ENCODE measurements around the gene NDUFB10.
A peak's percentile ranks its signal among the peaks of the same experiment; 100 is the strongest.
"Not testable (repeated sequence)": the region's sequence is repeated elsewhere in the genome, so short reads cannot be mapped to it uniquely, and the experiment has no call there.

NDUFB10 gene

GRCh38 chr16:1946495-1947368, 12.6 kb upstream of the NDUFB10 start:
- no peak for DNase-seq (ENCODE audit: low spot score)

GRCh38 chr16:1947369-1947670, 12.0 kb upstream of the NDUFB10 start:
- no peak for DNase-seq (ENCODE audit: low spot score)

- no peak for DNase-seq (ENCODE audit: low spot score)
Observed at GRCh38 chr16:1949507-1949906, 9.8 kb upstream of the NDUFB10 start.

GRCh38 chr16:1950047-1950446, 9.3 kb upstream of the NDUFB10 start:
- no peak for DNase-seq (ENCODE audit: low spot score)

GRCh38 chr16:1950559-1950958, 8.8 kb upstream of the NDUFB10 start:
- DNase-seq (ENCODE audit: low spot score), result no peak

GRCh38 chr16:1953734-1954133, 5.6 kb upstream of the NDUFB10 start:
- no peak for DNase-seq (ENCODE audit: low spot score)

- not testable (repeated sequence) for DNase-seq (ENCODE audit: low spot score)
Observed at GRCh38 chr16:1957434-1958142, 1.8 kb upstream of the NDUFB10 start.

- not testable (repeated sequence) for DNase-seq (ENCODE audit: low spot score)
Observed at GRCh38 chr16:1958143-1958491, 1.2 kb upstream of the NDUFB10 start.

- DNase-seq (ENCODE audit: low spot score), result no peak
Observed at GRCh38 chr16:1958715-1959268, 546 bp upstream of the NDUFB10 start.

GRCh38 chr16:1960665-1961630, 1.6 kb downstream of the NDUFB10 start:
- DNase-seq (ENCODE audit: low spot score), result no peak

GRCh38 chr16:1961651-1962067, 2.3 kb downstream of the NDUFB10 start:
- no peak for DNase-seq (ENCODE audit: low spot score)

GRCh38 chr16:1962161-1963153, 3.1 kb downstream of the NDUFB10 start:
- not testable (repeated sequence) for DNase-seq (ENCODE audit: low spot score)

- DNase-seq (ENCODE audit: low spot score), result no peak
Observed at GRCh38 chr16:1963806-1964505, 4.6 kb downstream of the NDUFB10 start.

- DNase-seq (ENCODE audit: low spot score), result peak; percentile 100
Observed at GRCh38 chr16:1964506-1965395, 5.4 kb downstream of the NDUFB10 start, which contains the start of gene RPS2. Gene RPS2 (minus strand): TSS chr16:1964826. CDS start chr16:1964625, 201 bp downstream.

- DNase-seq (ENCODE audit: low spot score), result no peak
Observed at GRCh38 chr16:1965396-1966001, 6.2 kb downstream of the NDUFB10 start.

GRCh38 chr16:1966460-1966859, 7.1 kb downstream of the NDUFB10 start, which contains the start of gene RNF151:
Gene RNF151 (plus strand): TSS chr16:1966856. CDS start chr16:1966882, 26 bp downstream.
- DNase-seq (ENCODE audit: low spot score), result no peak

GRCh38 chr16:1968146-1968953, 9.0 kb downstream of the NDUFB10 start:
- no peak for DNase-seq (ENCODE audit: low spot score)
